ENCODE data around the gene KCND3. TPM values are rescaled to one million over a fixed set of nuclear protein-coding genes. Genes with fewer than 3 reads are reported as not detected.
A peak's percentile ranks its signal among the peaks of the same experiment; 100 is the strongest.

KCND3 gene
- polyA plus RNA-seq, 3 donors, result not detected

- no peak overlapping the region for H3K4me3 ChIP-seq (replicated peaks in 1 of 3; ENCODE audit: low read depth in 2 of 3, low read length in 3 of 3)
- H3K4me1 ChIP-seq (ENCODE audit: control insufficient read depth in 1 of 2, insufficient read depth in 2 of 2, low read length in 2 of 2), result no peaks in the 10 kb centered on the region
- Mint-ChIP-seq H3K4me1 (no peaks in the 10 kb centered on the region), H3K36me3 (no peaks in the 10 kb centered on the region), H3K9me3 (peaks cover 0 to 3% (median 0%) of the 10 kb centered on the region in 7 donors), H3K4me3 (no peak overlapping the region), H3K27ac (no peak overlapping the region), H3K27me3 (ENCODE audit: low read depth in 3 of 3) (peaks cover 6 to 15% (median 13%) of the 10 kb centered on the region in 3 donors)
- no peak overlapping the region for H2AFZ ChIP-seq (ENCODE audit: insufficient read depth, low read depth, low read length, poor library complexity, severe bottlenecking)
- no peaks in the 10 kb centered on the region for H3K9me3 ChIP-seq (replicated peaks in 1 of 2; ENCODE audit: control insufficient read depth in 1 of 2, insufficient read depth in 1 of 2, low read length in 2 of 2)
- TF ChIP-seq CTCF (IDR thresholded peaks at IDR 0.05), result no peak
- no peak overlapping the region for H3K4me2 ChIP-seq (replicated peaks; ENCODE audit: extremely low read depth, low read length, poor library complexity, severe bottlenecking)
- intact Hi-C loops (cut with micrococcal nuclease), result no loop called here
- WGBS (ENCODE audit: insufficient coverage), result no CpG with 5 or more reads among the region's 1 CpG
- no peak overlapping the region for H3K9ac ChIP-seq (ENCODE audit: insufficient read depth, low read length, poor library complexity, severe bottlenecking)
- H3K27ac ChIP-seq (ENCODE audit: low read depth in 1 of 2, low read length in 2 of 2), result no peak overlapping the region
- H3K36me3 ChIP-seq (replicated peaks in 1 of 2; ENCODE audit: control insufficient read depth in 1 of 2, insufficient read depth in 2 of 2, low read length in 2 of 2), result no peaks in the 10 kb centered on the region
- no peaks in the 10 kb centered on the region for H3K27me3 ChIP-seq (ENCODE audit: control insufficient read depth in 2 of 2, insufficient read depth in 2 of 2, low read length in 2 of 2)
- no peak for DNase-seq
- H4K20me1 ChIP-seq (ENCODE audit: insufficient read depth, low read length), result no peaks in the 10 kb centered on the region
- H3K79me2 ChIP-seq (ENCODE audit: insufficient read depth, low read length), result no peaks in the 10 kb centered on the region
Measured at GRCh38 chr1:111906816-111907215, 82.7 kb downstream of the KCND3 start.

- H3K4me3 Mint-ChIP-seq, result no peak overlapping the region
- WGBS (ENCODE audit: insufficient coverage), result 91% methylated on average over 2 of the region's 4 CpGs
- intact Hi-C loops (cut with micrococcal nuclease), result no loop called here
Measured at GRCh38 chr1:111906111-111906510, 83.4 kb downstream of the KCND3 start.

More at GRCh38 chr1:111906111-111906510, 83.4 kb downstream of the KCND3 start:
- no peaks in the 10 kb centered on the region for H3K27me3 ChIP-seq (ENCODE audit: control insufficient read depth in 2 of 2, insufficient read depth in 2 of 2, low read length in 2 of 2)
- no peaks in the 10 kb centered on the region for H3K36me3 ChIP-seq (replicated peaks in 1 of 2; ENCODE audit: control insufficient read depth in 1 of 2, insufficient read depth in 2 of 2, low read length in 2 of 2)
- H3K79me2 ChIP-seq (ENCODE audit: insufficient read depth, low read length), result no peaks in the 10 kb centered on the region
- H2AFZ ChIP-seq (ENCODE audit: insufficient read depth, low read depth, low read length, poor library complexity, severe bottlenecking), result no peak overlapping the region
- H3K4me1 ChIP-seq (ENCODE audit: control insufficient read depth in 1 of 2, insufficient read depth in 2 of 2, low read length in 2 of 2), result no peaks in the 10 kb centered on the region
- Mint-ChIP-seq H3K4me1 (no peaks in the 10 kb centered on the region), H3K36me3 (no peaks in the 10 kb centered on the region), H3K9me3 (peaks cover 0 to 3% (median 0%) of the 10 kb centered on the region in 7 donors), H3K27ac (peak overlapping the region in 1 of 7 donors; percentile 1), H3K27me3 (ENCODE audit: low read depth in 3 of 3) (peaks cover 8 to 15% (median 13%) of the 10 kb centered on the region in 3 donors)
- H3K9ac ChIP-seq (ENCODE audit: insufficient read depth, low read length, poor library complexity, severe bottlenecking), result no peak overlapping the region
- no peaks in the 10 kb centered on the region for H3K9me3 ChIP-seq (replicated peaks in 1 of 2; ENCODE audit: control insufficient read depth in 1 of 2, insufficient read depth in 1 of 2, low read length in 2 of 2)
- no peak for TF ChIP-seq CTCF (IDR thresholded peaks at IDR 0.05)
- H3K27ac ChIP-seq (ENCODE audit: low read depth in 1 of 2, low read length in 2 of 2), result no peak overlapping the region
- no peak overlapping the region for H3K4me2 ChIP-seq (replicated peaks; ENCODE audit: extremely low read depth, low read length, poor library complexity, severe bottlenecking)
- no peak overlapping the region for H3K4me3 ChIP-seq (replicated peaks in 1 of 3; ENCODE audit: low read depth in 2 of 3, low read length in 3 of 3)
- H4K20me1 ChIP-seq (ENCODE audit: insufficient read depth, low read length), result no peaks in the 10 kb centered on the region
- DNase-seq, result no peak

Measured in CD14-positive monocyte (primary cell).